Stimulated activated CD4-positive, alpha-beta T cell treated with anti-CD3 and anti-CD28 coated beads, Interleukin-4, amount 100 ng/mL, for 4 hours (primary cell): Measurements from ENCODE around the gene MUC20.
"Not testable (repeated sequence)": the region's sequence is repeated elsewhere in the genome, so short reads cannot be mapped to it uniquely, and the experiment has no call there.

Experiments used
- DNase-seq, 2 experiments: peaks; one replicate each; pipeline ENCODE4 v3.0.0-alpha.2; 2020

MUC20 gene

GRCh38 chr3:195720831-195721506 lies at the start of gene MUC20:
Gene MUC20 (plus strand): TSS chr3:195720978. CDS start chr3:195721008, 30 bp downstream.
- not testable (repeated sequence) for DNase-seq

GRCh38 chr3:195671283-195671682 lies 49.5 kb upstream of the MUC20 start:
- DNase-seq: not testable (repeated sequence)

GRCh38 chr3:195673711-195674110 lies 47.1 kb upstream of the MUC20 start:
- not testable (repeated sequence) for DNase-seq

GRCh38 chr3:195678391-195679015 lies 42.3 kb upstream of the MUC20 start:
- not testable (repeated sequence) for DNase-seq

- not testable (repeated sequence) for DNase-seq
These were observed 40.1 kb upstream of the MUC20 start for GRCh38 chr3:195680690-195681089.

GRCh38 chr3:195681458-195682103 lies 39.2 kb upstream of the MUC20 start:
- not testable (repeated sequence) for DNase-seq

- not testable (repeated sequence) for DNase-seq
These were observed 38.6 kb upstream of the MUC20 start for GRCh38 chr3:195682104-195682742.

GRCh38 chr3:195683722-195684526 lies 36.9 kb upstream of the MUC20 start:
- DNase-seq: not testable (repeated sequence)

- not testable (repeated sequence) for DNase-seq
These were observed 36.1 kb upstream of the MUC20 start for GRCh38 chr3:195684527-195685257.

- DNase-seq: peak in 1 of 2 experiments; percentile 24
These were observed 34.1 kb upstream of the MUC20 start for GRCh38 chr3:195686537-195687208.

- DNase-seq: peak; percentile 24 to 45
These were observed 33.5 kb upstream of the MUC20 start for GRCh38 chr3:195687209-195687760.

GRCh38 chr3:195688471-195689183 lies 32.2 kb upstream of the MUC20 start:
- DNase-seq: not testable (repeated sequence)

- DNase-seq: not testable (repeated sequence)
These were observed 31.4 kb upstream of the MUC20 start for GRCh38 chr3:195689184-195690070.

GRCh38 chr3:195690951-195691350 lies 29.8 kb upstream of the MUC20 start:
- DNase-seq: no peak

- DNase-seq: not testable (repeated sequence)
These were observed 29.0 kb upstream of the MUC20 start for GRCh38 chr3:195691596-195692353.

- DNase-seq: no peak
These were observed 28.5 kb upstream of the MUC20 start for GRCh38 chr3:195692354-195692685.

- DNase-seq: no peak
These were observed 27.9 kb upstream of the MUC20 start for GRCh38 chr3:195692781-195693427.
